Mammary epithelial cell (primary cell): ENCODE data around the gene KRTAP10-10.

Experiments
- EZH2 ChIP-seq: IDR thresholded peaks from 2 replicates; pipeline ENCODE4 v1.6.1; 2012; ENCODE audit warnings: low read length, inconsistent platforms, borderline replicate concordance
- TF ChIP-seq, protein P1 (sequence below), 2 donors: IDR thresholded peaks in 1 of 2; conservative IDR thresholded peaks in 1 of 2; 2 replicates each; pipeline ENCODE4 v1.5.1; 2011 to 2012; ENCODE audit warnings: inconsistent platforms in 2 of 2, low read length in 2 of 2, mild to moderate bottlenecking in 2 of 2, control low read depth in 1 of 2, low read depth in 1 of 2; ENCODE audit not compliant: insufficient read depth in 1 of 2; ENCODE audit errors: extremely low read depth in 1 of 2

DNA sequence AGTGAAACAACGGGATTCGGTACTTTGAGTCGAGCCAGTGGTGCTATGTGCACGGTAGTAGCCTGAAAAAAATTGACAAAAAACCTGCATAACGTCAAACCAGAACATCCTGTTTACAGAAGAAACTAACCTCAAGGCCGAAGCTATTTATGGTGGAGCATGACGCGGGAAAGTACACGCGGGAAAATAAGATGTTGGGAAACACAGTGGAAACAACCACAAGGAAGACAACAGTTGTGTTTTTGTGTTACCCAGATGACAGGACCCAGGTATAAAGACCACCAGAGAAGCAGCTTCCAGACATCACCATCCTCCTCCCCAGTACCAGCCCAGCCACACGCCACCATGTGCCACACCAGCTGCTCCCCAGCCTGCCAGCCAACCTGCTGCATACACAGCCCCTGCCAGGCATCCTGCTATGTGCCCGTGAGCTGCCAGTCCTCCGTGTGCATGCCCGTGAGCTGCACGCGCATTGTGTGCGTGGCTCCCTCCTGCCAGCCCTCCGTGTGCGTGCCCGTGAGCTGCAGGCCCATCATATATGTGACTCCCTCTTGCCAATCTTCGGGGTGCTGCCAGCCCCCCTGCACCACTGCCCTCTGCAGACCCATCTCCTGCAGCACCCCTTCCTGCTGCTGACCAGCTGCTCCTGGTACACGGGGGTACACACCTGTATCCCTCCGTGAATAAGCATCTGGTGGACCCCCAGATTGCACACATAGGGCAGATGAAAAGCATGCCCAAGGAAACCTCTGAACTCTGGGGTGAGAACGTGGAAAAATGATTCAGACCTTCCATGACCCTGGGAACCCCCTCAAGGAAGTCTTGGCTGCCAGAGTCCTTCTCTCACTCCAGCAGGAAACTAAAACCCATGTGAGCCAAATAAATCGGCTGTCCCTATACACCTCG lies 20.7 kb downstream of the KRTAP10-10 start, which contains the start of gene KRTAP12-3:
- TF ChIP-seq, protein P1, sequence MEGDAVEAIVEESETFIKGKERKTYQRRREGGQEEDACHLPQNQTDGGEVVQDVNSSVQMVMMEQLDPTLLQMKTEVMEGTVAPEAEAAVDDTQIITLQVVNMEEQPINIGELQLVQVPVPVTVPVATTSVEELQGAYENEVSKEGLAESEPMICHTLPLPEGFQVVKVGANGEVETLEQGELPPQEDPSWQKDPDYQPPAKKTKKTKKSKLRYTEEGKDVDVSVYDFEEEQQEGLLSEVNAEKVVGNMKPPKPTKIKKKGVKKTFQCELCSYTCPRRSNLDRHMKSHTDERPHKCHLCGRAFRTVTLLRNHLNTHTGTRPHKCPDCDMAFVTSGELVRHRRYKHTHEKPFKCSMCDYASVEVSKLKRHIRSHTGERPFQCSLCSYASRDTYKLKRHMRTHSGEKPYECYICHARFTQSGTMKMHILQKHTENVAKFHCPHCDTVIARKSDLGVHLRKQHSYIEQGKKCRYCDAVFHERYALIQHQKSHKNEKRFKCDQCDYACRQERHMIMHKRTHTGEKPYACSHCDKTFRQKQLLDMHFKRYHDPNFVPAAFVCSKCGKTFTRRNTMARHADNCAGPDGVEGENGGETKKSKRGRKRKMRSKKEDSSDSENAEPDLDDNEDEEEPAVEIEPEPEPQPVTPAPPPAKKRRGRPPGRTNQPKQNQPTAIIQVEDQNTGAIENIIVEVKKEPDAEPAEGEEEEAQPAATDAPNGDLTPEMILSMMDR (conservative IDR thresholded peaks at IDR 0.05 in 1 of 2, IDR thresholded peaks at IDR 0.05 in 1 of 2; ENCODE audit: extremely low read depth in 1 of 2, insufficient read depth in 1 of 2, low read depth in 1 of 2, low read length in 2 of 2), result no peak
- TF ChIP-seq EZH2, result no peak
